Endometrial microvascular endothelial cells (primary cell): Measurements from ENCODE around the gene CEP57L1. TPM values are rescaled to one million over a fixed set of nuclear protein-coding genes. Genes with fewer than 3 reads are reported as not detected.

Experiments used
- in situ Hi-C: cut with HindIII; loops from 2 replicates; pipeline ENCODE4 v1.10.0; 2017; ENCODE audit warnings: low sequenced_read_pairs, low pct_unique_long_range_greater_than_20kb; ENCODE audit errors: inconsistent ontology term
- total RNA-seq: library from RNA; depleted of rRNA; stranded (reverse); fragments of >200 nt; gene quantifications from one replicate; pipeline ENCODE4 v1.2.3, GENCODE V29; 2015; ENCODE audit errors: inconsistent ontology term

Gene CEP57L1
- total RNA-seq, 1 donor from 2014 or later: 21.8 TPM

GRCh38 chr6:109192865-109193264 lies 97.6 kb downstream of the CEP57L1 start:
- in situ Hi-C loops: no loop called here

GRCh38 chr6:109194880-109195279 lies 99.6 kb downstream of the CEP57L1 start:
- in situ Hi-C loops: no loop called here

- in situ Hi-C loops: no loop called here
These were observed 101.8 kb downstream of the CEP57L1 start for GRCh38 chr6:109197061-109197460.

GRCh38 chr6:109202409-109203264 lies 107.3 kb downstream of the CEP57L1 start:
- in situ Hi-C loops: no loop called here

GRCh38 chr6:109204511-109204910 lies 109.2 kb downstream of the CEP57L1 start:
- in situ Hi-C loops: no loop called here

- in situ Hi-C loops: no loop called here
These were observed 117.4 kb downstream of the CEP57L1 start for GRCh38 chr6:109212683-109213082.

Other genes with a start within 250 kb of the CEP57L1 start
- gene ARMC2, start 247.1 kb upstream of the CEP57L1 start, total RNA-seq: 1.0 TPM
- 26.5 TPM for gene SESN1, start 661 bp upstream of the CEP57L1 start, total RNA-seq